ENCODE measurements around the gene NCKAP5L.
A peak's percentile ranks its signal among the peaks of the same experiment; 100 is the strongest.
"Not testable (repeated sequence)": the region's sequence is repeated elsewhere in the genome, so short reads cannot be mapped to it uniquely, and the experiment has no call there.

Gene NCKAP5L

DNA sequence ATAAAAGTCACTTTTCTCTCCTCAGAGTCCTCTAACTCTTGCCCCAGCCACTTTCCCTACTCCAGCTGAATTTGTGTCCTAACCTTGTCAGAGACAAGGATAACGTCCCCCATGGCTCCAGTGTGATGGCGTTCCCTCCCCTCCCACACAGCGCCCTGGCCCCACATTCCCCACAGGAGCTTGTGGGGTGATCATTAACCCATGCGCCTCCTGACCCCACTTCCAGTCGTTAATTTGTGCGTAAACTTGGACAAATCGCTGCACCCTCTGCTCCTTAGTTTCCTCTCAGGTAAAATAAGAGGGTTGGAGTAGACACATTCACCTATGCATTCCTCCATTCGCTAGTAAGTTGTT lies 37.5 kb upstream of the NCKAP5L start:
- DNase-seq = no peak

DNA sequence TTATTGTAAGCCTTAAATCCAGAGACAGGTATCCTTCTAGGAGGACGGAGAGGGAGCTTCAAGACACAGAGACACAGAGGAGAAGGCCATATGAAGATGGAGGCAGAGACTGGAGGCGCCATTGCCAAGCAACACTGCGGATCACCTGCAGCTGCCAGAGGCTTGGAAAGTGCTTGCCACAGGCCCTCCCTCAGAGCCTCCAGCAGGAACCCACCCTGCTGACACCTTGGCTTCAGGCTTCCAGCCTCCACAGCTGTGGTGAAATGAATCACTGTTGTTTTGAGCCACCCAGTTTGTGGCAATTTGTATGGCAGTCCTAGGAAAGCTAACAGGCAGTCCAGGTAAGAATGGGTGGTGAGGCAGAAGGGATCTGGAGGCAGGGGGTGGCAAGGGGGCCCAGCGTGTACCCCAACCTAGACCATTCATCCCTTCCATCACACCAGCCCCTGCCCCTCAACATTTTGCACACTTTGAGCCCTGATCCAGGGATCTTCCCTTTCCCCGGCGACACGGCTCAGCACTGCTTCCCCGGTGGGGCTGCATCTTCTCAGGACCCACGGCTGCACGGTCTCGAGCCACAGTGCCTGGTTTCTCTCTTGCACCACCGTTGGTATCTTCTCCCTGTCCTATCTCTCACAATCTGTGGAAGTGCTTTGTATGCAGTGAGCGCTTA lies 37.0 kb upstream of the NCKAP5L start:
- no peak for DNase-seq

DNA sequence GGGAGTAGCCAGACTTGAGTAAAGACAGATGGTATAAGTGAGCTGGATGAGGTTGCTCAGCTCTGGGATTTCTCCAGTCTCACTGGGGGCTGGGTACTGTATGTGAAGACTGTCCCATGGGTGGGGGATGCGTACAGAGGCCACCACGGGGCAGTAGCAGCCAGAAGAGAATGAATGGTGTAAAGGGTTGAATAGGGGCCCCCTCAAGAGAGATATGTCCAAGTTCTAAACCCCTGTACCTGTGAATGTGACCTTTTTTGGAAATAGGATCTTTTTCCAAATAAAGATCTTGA lies 36.5 kb upstream of the NCKAP5L start:
- DNase-seq = no peak

DNA sequence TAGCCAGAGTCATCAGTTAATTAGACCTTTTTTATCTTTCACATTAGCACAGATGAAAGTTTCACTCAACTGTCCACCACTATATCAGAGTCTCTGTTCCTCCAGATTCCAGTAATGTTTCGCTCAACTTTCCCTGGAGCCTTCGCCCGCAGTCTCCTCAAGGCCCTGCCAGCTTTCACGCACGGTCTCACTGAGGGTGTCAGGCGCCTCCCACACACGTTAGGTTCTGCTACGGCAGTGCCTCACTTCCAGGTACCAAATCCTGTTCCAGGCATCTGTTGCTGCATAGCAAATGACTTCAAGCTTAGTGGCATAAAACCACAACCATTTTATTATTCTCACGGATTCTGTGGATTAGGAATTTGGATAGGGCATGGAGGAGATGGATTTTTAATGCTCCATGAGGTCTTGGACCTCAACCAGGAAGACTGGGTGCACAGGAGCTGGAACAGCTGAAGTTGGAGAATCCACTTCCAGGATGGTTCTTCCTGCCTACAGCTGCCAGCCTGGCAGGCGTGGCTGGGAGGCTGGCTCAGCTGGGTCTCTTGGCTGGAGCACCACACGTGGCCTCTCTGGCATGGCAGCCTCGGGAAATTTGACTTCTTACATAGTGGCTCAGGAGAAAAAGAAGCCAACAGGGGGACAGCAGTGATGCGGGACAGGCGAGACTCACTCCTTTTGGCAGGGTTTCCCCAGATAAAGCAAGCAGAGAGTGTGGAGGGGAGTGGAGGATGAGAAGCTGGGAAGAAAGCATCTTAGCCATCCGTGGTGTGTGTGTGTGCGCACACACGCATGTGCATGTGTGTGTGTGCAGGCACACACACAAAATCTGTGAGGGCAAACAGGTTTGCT lies 36.0 kb upstream of the NCKAP5L start:
- DNase-seq = no peak

DNA sequence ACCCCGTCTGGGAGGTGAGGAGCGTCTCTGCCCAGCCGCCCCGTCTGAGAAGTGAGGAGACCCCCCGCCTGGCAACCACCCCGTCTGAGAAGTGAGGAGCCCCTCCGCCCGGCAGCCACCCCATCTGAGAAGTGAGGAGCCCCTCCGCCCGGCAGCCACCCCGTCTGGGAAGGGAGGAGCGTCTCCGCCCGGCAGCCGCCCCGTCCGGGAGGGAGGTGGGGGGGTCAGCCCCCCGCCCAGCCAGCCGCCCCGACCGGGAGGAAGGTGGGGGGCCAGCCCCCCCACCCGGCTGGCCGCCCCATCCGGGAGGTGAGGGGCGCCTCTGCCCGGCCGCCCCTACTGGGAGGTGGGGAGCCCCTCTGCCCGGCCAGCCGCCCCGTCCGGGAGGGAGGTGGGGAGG lies 32.7 kb upstream of the NCKAP5L start:
- DNase-seq = not testable (repeated sequence)

DNA sequence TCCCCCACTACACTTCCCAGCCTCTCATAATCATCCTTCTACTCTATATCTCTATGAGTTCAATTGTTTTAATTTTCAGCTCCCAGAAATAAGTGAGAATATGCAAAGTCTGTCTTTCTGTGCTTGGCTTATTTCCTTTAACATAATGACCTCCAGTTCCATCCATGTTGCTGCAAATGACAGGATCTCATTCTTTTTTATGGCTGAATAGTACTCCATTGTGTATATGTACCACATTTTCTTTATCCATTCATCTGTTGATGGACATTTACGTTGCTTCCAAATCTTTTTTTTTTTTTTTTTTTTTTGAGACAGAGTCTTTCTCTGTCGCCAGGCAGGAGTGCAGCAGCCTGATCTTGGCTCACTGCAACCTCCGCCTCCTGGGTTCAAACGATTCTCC lies 27.7 kb upstream of the NCKAP5L start:
- DNase-seq = not testable (repeated sequence)

DNA sequence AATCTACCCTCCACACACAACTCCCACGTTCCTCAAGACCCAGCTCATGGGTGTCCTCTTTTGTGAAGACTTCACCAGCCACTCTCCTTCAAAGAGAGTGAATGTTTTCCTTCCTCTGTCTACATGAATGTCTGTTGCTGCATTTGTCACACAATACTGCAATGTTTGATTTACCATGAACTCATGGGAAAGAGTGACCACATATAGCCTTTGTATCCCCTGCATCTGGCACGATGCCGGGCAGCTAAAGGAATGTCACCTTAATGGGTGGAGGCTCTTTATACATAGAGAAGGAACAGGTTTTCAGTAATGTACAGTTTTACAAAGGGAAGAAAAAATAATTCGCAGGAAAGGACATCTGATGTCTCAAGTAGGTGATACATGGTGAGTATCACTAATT lies 26.8 kb upstream of the NCKAP5L start:
- no peak for DNase-seq

DNA sequence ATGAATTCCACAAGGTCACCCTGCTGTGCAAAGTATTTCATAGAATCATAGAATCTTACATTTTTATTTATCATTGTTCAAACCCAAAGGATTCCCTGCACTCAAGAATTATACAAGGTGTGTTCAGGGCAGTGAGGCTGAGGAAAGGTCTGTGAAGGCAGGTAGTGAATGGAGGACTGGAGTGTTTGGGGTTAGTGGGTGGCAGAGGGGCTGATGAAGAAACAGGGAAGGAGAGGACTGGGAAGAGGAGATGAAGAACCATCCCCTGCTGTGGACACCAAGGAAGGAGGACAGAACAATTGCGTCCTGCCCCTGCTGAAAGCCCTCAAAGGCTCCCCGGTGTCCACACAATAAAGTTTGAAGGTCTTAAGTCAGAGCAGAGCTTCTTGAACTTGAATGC lies 25.5 kb upstream of the NCKAP5L start:
- no peak for DNase-seq

DNA sequence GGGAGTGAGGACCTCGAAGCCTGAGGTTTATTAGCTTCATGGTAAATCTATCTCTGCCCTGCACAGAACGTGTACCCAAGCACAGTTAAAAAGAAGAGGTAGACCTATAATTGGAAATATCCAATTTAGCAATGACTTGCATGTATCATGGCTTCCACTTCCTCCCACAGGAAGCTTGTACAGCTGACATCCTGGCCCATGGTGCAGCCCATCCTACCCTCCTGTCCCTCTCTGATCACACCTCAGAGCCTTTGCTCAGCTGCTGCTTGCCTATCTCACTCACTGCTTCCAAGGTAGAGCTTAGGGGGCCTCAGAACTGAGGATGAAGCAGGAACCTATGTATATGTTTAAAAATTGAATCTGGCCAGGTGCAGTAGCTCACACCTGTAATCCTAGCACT lies 18.9 kb upstream of the NCKAP5L start:
- DNase-seq = no peak

DNA sequence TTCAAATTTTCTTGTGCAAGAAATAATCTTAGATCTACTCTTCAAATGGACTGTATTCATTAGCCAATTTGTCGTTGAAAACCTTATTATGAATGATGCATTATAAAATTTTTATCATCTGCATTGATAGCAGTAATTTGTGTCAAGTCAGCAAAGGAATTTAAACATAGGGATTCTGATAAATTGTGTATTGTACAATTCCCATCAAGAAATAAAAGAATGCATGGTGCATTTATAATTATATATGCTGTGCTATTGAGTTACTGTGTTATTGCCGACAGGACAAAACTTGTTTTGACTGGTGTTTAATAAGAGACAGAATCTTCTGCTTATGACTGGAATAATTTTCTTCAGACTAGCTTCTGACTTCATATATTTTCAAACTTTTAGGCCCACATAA lies 17.8 kb upstream of the NCKAP5L start:
- DNase-seq = no peak

DNA sequence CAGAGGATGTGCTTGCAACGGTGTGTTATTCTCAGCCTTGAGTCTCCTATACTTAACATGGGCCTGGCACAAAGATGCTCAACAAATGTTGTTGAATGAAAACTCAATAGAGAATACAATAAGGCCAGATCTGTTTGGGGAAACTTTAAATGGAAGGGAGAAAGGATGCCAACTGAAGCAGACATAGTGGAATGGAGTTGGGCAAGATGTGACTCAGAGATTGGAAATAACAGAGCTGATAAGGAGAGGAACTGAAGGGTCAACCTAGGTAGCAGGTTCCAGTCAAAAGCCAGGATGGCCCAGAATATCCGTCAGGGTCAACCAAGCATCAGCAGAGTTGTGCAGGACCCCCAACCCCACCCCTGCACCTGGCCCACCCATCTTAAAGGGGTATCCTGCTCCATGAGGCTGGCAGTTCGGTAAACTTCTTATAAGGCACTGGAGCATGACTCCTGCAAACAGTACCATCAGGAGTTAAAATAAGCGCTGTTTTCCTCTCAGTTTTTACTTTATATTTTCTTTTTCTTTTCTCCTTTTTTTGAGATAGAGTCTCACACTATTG lies 15.7 kb upstream of the NCKAP5L start:
- no peak for DNase-seq

DNA sequence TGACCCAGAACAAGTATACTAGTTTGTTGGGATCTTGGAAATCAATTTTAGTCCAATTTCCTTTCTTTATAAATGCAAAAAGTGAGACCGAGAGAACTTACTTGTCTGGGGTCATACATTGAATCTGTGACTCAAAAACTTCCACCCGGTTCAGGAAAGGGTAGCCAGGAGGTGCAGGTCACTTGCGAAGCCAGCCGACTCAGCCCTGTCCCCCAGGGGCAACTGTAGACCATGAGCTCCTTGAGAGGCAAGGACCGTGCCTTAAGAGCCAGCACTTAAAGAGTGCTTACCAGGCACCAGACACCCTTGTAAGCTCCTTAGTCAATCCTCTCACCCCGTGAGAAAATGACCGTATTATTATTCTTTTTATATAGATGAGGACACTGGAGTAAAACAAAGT lies 15.2 kb upstream of the NCKAP5L start:
- no peak for DNase-seq

DNA sequence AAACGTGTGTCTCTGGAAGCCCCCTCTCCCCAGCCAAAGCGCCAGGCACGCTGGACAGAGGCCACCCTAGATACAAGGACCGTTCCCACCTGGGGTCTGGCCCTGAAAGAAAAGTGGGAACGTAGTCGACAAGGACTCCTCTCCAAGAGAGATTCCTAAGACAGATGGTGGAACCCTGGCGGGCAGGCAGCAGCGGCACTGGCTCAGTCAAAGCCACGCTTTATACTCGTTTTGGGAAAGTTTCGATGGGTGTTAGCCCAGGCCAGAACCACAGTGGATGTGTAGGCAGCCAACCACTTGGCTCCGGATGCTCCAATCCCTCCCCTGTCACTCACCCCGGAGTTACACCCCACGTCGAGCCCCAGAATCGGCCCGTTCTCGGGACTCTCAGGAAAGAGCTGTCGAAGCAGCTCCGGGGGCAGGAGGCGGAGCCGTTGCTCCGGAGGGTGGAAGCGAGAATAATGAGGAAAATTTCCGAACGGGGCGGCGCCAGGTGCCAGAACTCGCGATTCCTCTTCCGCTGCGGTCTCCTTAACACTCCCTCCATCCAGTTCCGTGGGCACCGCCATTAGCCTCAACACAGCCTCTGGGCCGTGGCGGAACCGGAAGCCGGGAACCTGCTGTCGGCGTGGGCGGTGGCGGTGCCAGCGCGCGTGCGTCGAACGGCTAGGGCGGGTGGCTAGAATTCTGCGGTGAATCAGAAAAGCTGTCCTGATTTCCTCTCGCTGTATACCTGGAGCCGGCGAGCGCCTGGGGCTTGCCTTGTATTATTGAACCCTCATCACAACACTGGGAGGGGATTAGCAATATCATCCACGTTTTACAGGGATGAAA lies 14.5 kb upstream of the NCKAP5L start, which contains the start of gene BCDIN3D:
TSS of gene BCDIN3D (minus strand) at position 588 of the 834 bp plus-strand sequence. CDS start at position 569, 19 bp downstream.
- peak; percentile 92 for DNase-seq

DNA sequence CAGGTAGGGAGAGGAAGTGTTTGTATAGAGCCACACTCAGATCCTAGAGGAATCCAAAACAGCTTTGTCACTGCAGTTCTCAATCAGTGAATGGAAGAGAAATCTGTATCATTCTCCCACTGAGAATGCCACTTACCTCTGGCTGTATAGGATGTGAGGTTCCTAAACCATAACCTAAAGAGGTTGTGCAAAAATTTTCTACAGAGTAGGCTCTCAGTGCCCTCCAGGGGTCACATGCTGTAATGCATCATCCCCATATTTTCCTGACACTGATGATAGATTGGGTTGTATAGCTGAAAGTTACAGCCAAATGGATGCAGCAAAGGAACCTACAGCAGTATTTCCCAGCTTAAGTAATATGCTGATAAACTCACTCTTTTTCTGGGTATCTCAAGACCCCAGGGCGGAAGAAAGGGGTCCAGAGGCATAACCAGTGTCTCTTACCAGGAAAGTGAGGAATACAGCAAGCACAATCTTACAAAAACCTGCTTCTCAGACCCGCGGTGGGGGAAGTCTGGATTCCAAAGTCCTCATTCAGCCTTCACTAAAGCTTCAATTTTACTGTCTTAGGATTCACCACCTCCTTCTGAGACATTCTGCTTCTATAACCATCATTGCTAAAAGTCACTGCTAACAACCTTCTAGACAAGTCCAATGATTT lies 10.9 kb upstream of the NCKAP5L start:
- DNase-seq = peak; percentile 57

DNA sequence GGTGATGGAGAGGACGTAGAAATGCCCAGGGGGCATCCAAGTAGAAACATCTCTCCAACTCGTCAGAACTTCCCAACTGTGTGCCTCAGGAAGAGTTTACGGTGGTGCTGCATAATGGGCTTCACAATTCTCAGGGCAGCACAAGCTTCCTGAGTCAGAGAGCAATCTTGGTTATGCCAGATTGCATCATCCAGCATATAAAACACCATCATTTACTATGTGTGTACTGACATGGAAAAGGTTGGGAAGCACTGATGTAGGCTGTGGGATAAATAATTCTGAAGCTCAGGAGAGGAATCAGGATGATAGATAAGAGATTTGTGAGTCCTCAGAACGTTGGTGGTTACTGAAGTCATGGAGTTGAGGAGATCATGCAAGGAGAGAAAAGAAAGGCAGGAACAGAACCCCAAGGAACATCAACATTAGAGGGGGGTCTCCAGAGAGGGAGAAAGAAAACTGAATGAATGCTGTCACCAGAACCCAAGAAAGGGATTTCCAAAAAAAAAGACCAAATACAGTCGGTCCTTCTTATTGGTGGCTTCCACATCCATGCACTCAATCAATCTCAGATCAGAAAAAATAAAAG lies 4.7 kb upstream of the NCKAP5L start:
- peak; percentile 74 for DNase-seq

DNA sequence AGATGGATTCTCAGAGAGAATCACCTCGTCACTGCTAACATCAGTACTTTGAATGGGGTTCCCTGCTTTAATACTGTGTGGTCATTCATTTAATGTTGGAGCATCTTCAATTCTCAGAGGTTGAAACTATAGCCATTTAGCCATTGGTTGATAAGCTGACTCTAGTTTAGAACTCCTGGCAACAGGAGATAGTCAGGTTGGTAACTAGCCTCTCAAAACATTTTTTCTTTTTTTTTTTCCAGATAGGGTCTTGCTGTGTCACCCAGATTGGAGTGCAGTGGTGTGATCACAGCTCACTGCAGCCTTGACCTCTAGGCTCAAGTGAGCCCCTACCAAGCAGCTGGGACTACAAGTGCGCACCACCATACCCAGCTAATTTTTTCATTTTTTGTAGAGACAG lies 3.5 kb upstream of the NCKAP5L start:
- no peak for DNase-seq

DNA sequence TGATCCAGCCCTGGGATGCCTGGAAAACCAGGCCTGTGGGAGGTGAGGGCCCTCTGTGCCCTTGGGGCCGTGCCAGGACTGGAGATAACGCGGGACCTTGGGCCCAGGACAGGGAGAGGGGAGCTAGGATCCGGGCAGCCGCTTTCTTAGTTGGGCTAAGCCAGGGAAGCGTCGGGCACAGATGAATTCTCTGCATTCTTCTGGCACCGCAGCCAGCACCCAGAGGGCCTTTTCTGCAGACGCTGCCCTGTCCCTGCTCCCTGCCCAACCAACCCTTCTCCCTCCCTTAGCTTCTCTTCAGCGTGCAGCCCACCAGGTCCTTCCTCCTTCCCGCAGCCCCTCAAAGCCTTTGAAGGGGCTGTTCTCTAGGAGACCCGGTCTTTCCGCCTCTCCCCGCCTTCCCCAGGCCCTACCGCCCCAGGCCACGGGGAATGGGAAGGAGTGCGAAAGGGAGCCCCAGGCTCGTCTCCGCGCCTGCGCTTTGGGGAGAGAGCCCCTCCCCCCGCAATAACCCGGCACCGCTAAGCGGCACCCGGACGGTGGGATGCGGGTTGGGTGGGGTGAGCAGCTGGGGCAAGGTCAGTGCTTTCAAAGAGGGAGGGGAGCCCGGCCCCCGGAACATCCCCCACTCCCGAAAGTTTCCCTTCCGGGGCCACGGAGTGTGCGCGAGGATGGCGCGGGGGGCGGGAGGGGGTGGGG lies 663 bp downstream of the NCKAP5L start:
- DNase-seq = peak; percentile 79

DNA sequence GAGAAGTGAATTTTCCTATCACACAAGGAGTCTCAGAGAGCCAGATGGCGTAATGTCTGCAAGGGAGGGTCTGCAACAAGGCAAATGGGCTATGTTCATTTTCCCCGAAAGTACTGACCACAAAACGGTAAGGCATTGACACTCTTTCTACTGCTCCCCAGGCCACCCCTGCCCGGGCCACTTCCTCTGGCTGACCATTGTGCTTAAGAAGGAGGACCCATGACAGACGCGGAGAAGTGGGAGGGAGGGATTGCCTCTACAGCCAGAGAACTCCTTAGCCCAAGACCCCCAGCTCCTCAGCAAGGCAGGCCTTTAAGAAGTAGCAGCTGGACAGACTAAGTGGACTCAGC lies 1.2 kb downstream of the NCKAP5L start:
- no peak for DNase-seq

DNA sequence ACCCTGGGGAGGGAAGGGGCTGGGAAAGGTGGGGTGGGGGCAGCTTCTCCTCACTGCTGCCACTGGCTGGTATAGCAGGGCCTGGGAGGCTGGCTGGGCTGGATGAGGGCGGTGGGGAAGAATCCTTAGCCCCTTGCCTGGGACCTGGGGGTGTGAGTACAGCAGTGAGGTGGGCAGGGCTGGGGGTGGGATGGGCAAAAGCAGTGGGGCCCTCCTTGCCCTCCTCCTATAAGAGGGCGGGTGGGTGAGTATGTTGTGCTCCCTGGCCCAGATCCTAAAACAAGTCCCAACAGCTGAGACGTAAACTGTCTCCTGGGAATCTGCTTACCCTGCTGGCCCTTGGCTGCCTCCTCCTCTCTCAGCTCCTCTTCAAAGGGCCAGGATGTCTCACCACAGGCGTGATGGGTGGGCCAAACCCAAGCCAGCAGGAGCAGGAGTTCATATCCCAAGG lies 2.2 kb downstream of the NCKAP5L start:
- DNase-seq = peak; percentile 57

DNA sequence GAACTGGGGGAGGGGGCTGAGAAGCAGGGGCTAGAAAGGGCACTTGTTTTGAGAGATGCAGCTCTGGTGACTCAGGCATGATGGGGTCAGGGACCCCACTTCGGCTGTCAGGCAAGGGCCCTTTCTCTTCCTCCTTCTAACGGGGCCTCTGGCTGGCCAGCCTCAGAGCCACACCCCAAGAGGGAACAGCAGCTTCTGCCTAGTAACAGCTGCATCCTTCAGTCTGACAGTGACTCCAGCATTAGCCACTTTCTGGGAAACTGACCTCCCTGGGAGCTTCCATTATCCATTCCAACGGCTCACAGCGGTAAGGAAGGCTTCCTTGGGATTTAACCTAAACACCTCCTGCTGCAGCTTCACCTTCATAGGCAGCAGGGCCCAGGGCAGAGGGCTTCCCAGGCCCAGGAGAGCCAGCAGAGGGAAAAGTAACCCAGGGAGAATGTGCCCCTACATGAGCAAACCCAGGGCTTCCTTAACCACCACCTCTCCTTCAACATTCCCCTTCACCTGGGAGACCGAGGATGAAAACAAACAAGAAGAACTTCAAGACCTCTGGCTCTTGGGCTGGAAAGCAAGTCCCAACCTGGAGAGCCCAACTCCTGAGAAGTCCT lies 2.7 kb downstream of the NCKAP5L start:
- DNase-seq = no peak

DNA sequence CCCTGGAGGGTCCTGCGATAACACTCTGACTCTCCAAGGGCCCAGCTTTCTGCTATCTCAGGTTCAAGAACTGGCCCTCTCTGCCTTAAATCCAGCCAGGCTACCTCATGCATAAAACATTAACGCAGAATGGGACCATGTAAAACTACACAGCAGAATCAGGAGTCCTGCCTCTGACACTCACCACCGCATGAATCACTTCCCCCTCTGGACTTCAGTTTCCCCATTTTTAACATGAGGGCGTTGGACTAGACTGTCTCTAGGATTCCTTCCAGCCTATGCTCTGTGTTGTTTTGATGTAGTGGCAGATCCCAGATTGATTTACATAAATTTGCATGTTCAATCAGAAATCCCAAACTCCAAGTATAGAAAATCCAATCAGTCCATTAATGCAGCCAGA lies 3.3 kb downstream of the NCKAP5L start:
- DNase-seq = peak; percentile 48

Measured in fibroblast of skin of back (primary cell).